ENCODE measurements around the gene SPACA4.

The SPACA4 gene

GRCh38 chr19:48633148-48634035 lies 26.9 kb downstream of the SPACA4 start:
- in situ Hi-C loops (cut with MboI; ENCODE audit: low sequenced_read_pairs): loop anchor here (25.0 kb wide), 1 partner anchor 329 kb away; the partner anchor contains the start of genes BAX and FTL

- in situ Hi-C loops (cut with MboI; ENCODE audit: low sequenced_read_pairs): loop anchor here (25.0 kb wide), 1 partner anchor 328 kb away; the partner anchor contains the start of genes BAX and FTL
Observed at GRCh38 chr19:48634036-48634342, 27.4 kb downstream of the SPACA4 start.

GRCh38 chr19:48634424-48635262 lies 28.1 kb downstream of the SPACA4 start:
- in situ Hi-C loops (cut with MboI; ENCODE audit: low sequenced_read_pairs): loop anchor here (25.0 kb wide), 1 partner anchor 328 kb away; the partner anchor contains the start of genes BAX and FTL

GRCh38 chr19:48635263-48635965 lies 28.9 kb downstream of the SPACA4 start:
- in situ Hi-C loops (cut with MboI; ENCODE audit: low sequenced_read_pairs): loop anchor here (25.0 kb wide), 1 partner anchor 327 kb away; the partner anchor contains the start of genes BAX and FTL

GRCh38 chr19:48635966-48636858 lies 29.7 kb downstream of the SPACA4 start:
- in situ Hi-C loops (cut with MboI; ENCODE audit: low sequenced_read_pairs): loop anchor here (25.0 kb wide), 1 partner anchor 326 kb away; the partner anchor contains the start of genes BAX and FTL

- in situ Hi-C loops (cut with MboI; ENCODE audit: low sequenced_read_pairs): loop anchor here (25.0 kb wide), 1 partner anchor 325 kb away; the partner anchor contains the start of genes BAX and FTL
Observed at GRCh38 chr19:48636859-48637448, 30.4 kb downstream of the SPACA4 start, which contains the start of gene DBP. Gene DBP (minus strand): TSS chr19:48637379. CDS start chr19:48636994, 385 bp downstream.

GRCh38 chr19:48637449-48637947 lies 31.0 kb downstream of the SPACA4 start:
- in situ Hi-C loops (cut with MboI; ENCODE audit: low sequenced_read_pairs): loop anchor here (25.0 kb wide), 1 partner anchor 325 kb away; the partner anchor contains the start of genes BAX and FTL

GRCh38 chr19:48637948-48638830 lies 31.6 kb downstream of the SPACA4 start:
- in situ Hi-C loops (cut with MboI; ENCODE audit: low sequenced_read_pairs): loop anchor here (25.0 kb wide), 1 partner anchor 324 kb away; the partner anchor contains the start of genes BAX and FTL

GRCh38 chr19:48638831-48639381 lies 32.4 kb downstream of the SPACA4 start:
- in situ Hi-C loops (cut with MboI; ENCODE audit: low sequenced_read_pairs): loop anchor here (25.0 kb wide), 1 partner anchor 323 kb away; the partner anchor contains the start of genes BAX and FTL

- in situ Hi-C loops (cut with MboI; ENCODE audit: low sequenced_read_pairs): loop anchor here (25.0 kb wide), 1 partner anchor 323 kb away; the partner anchor contains the start of genes BAX and FTL
Observed at GRCh38 chr19:48639483-48640375, 33.2 kb downstream of the SPACA4 start.

GRCh38 chr19:48641850-48642249 lies 35.3 kb downstream of the SPACA4 start:
- in situ Hi-C loops (cut with MboI; ENCODE audit: low sequenced_read_pairs): loop anchor here (25.0 kb wide), 1 partner anchor 320 kb away; the partner anchor contains the start of genes BAX and FTL

GRCh38 chr19:48642862-48643261 lies 36.3 kb downstream of the SPACA4 start:
- in situ Hi-C loops (cut with MboI; ENCODE audit: low sequenced_read_pairs): loop anchor here (25.0 kb wide), 1 partner anchor 319 kb away; the partner anchor contains the start of genes BAX and FTL

GRCh38 chr19:48644355-48644754 lies 37.8 kb downstream of the SPACA4 start:
- in situ Hi-C loops (cut with MboI; ENCODE audit: low sequenced_read_pairs): loop anchor here (25.0 kb wide), 1 partner anchor 318 kb away; the partner anchor contains the start of genes BAX and FTL

- in situ Hi-C loops (cut with MboI; ENCODE audit: low sequenced_read_pairs): loop anchor here (25.0 kb wide), 1 partner anchor 317 kb away; the partner anchor contains the start of genes BAX and FTL
Observed at GRCh38 chr19:48644839-48645619, 38.5 kb downstream of the SPACA4 start.

GRCh38 chr19:48645620-48646000 lies 39.1 kb downstream of the SPACA4 start:
- in situ Hi-C loops (cut with MboI; ENCODE audit: low sequenced_read_pairs): loop anchor here (25.0 kb wide), 1 partner anchor 317 kb away; the partner anchor contains the start of genes BAX and FTL
